ENCODE data around the gene C3orf70.

DNA sequence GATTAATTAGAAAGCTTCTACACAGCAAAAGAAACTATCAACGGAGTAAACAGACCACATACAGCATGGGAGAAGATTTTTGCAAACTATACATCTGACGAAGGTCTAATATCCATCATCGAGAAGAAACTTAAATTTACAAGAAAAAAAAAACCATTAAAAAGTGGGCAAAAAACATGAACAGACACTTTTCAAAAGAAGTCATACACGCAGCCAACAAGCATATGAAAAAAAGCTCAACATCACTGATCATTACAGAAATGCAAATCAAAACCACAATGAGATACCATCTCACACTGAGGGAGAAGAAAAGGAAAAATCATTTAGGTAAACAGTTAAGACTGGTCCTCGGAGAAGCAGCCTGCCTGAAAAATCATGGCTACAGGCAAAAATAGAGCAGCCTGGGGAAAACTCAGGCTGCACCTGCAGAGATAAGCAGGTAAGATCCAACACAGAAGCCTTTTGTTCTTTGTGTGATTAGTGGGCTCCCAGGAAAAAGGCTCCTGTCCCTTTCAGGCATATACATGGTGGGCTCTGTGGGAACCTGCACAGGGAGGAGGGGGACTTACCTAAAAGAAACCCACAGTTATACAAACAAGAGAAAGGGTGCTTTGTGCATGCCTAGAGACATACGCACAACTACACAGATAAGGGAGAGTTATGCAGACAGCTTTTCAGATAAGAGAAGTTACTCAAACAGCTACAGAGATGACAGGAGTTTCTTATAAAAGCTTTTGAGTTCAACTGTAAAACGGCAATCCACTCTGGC, 49.3 kb downstream of the C3orf70 start:
- TF ChIP-seq CTCF (IDR thresholded peaks at IDR 0.05) (no peak), ZFX (IDR thresholded peaks at IDR 0.05; ENCODE audit: borderline replicate concordance) (no peak)

Data from 22Rv1 (cell line).